ENCODE results near the gene RABEP1.

RABEP1 gene

GRCh38 chr17:5422505-5422904, 140.4 kb downstream of the RABEP1 start:
- ATAC-seq: no peak
- TF ChIP-seq SNAI2 (CRISPR knock-in tag; IDR thresholded peaks at IDR 0.05) (no peak), ZNF8 (CRISPR knock-in tag; IDR thresholded peaks at IDR 0.05) (no peak), ZFP30 (CRISPR knock-in tag; IDR thresholded peaks at IDR 0.05) (no peak), PPARA (CRISPR knock-in tag; IDR thresholded peaks at IDR 0.05; ENCODE audit: borderline replicate concordance) (no peak), TOX (CRISPR knock-in tag; IDR thresholded peaks at IDR 0.05; ENCODE audit: borderline replicate concordance) (no peak), ZNF565 (CRISPR knock-in tag; conservative IDR thresholded peaks at IDR 0.05; ENCODE audit: low read depth) (no peak), ARNTL (CRISPR knock-in tag; IDR thresholded peaks at IDR 0.05; ENCODE audit: borderline replicate concordance, low read depth) (no peak), ISL1 (CRISPR knock-in tag; IDR thresholded peaks at IDR 0.05) (no peak)
- TF ChIP-seq, protein P1, sequence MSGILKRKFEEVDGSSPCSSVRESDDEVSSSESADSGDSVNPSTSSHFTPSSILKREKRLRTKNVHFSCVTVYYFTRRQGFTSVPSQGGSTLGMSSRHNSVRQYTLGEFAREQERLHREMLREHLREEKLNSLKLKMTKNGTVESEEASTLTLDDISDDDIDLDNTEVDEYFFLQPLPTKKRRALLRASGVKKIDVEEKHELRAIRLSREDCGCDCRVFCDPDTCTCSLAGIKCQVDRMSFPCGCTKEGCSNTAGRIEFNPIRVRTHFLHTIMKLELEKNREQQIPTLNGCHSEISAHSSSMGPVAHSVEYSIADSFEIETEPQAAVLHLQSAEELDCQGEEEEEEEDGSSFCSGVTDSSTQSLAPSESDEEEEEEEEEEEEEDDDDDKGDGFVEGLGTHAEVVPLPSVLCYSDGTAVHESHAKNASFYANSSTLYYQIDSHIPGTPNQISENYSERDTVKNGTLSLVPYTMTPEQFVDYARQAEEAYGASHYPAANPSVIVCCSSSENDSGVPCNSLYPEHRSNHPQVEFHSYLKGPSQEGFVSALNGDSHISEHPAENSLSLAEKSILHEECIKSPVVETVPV (CRISPR knock-in tag; IDR thresholded peaks at IDR 0.05): no peak
- TF ChIP-seq, protein P2, sequence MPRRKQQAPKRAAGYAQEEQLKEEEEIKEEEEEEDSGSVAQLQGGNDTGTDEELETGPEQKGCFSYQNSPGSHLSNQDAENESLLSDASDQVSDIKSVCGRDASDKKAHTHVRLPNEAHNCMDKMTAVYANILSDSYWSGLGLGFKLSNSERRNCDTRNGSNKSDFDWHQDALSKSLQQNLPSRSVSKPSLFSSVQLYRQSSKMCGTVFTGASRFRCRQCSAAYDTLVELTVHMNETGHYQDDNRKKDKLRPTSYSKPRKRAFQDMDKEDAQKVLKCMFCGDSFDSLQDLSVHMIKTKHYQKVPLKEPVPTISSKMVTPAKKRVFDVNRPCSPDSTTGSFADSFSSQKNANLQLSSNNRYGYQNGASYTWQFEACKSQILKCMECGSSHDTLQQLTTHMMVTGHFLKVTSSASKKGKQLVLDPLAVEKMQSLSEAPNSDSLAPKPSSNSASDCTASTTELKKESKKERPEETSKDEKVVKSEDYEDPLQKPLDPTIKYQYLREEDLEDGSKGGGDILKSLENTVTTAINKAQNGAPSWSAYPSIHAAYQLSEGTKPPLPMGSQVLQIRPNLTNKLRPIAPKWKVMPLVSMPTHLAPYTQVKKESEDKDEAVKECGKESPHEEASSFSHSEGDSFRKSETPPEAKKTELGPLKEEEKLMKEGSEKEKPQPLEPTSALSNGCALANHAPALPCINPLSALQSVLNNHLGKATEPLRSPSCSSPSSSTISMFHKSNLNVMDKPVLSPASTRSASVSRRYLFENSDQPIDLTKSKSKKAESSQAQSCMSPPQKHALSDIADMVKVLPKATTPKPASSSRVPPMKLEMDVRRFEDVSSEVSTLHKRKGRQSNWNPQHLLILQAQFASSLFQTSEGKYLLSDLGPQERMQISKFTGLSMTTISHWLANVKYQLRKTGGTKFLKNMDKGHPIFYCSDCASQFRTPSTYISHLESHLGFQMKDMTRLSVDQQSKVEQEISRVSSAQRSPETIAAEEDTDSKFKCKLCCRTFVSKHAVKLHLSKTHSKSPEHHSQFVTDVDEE (CRISPR knock-in tag; IDR thresholded peaks at IDR 0.05): no peak
- TF ChIP-seq, protein P3, sequence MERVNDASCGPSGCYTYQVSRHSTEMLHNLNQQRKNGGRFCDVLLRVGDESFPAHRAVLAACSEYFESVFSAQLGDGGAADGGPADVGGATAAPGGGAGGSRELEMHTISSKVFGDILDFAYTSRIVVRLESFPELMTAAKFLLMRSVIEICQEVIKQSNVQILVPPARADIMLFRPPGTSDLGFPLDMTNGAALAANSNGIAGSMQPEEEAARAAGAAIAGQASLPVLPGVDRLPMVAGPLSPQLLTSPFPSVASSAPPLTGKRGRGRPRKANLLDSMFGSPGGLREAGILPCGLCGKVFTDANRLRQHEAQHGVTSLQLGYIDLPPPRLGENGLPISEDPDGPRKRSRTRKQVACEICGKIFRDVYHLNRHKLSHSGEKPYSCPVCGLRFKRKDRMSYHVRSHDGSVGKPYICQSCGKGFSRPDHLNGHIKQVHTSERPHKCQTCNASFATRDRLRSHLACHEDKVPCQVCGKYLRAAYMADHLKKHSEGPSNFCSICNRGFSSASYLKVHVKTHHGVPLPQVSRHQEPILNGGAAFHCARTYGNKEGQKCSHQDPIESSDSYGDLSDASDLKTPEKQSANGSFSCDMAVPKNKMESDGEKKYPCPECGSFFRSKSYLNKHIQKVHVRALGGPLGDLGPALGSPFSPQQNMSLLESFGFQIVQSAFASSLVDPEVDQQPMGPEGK (CRISPR knock-in tag; IDR thresholded peaks at IDR 0.05; ENCODE audit: borderline replicate concordance): no peak

GRCh38 chr17:5424909-5425308, 142.8 kb downstream of the RABEP1 start:
- TF ChIP-seq TOX (CRISPR knock-in tag; IDR thresholded peaks at IDR 0.05; ENCODE audit: borderline replicate concordance): no peak
- TF ChIP-seq PPARA (CRISPR knock-in tag; IDR thresholded peaks at IDR 0.05; ENCODE audit: borderline replicate concordance): no peak
- TF ChIP-seq, protein P3 (CRISPR knock-in tag; IDR thresholded peaks at IDR 0.05; ENCODE audit: borderline replicate concordance): no peak
- TF ChIP-seq ZNF8 (CRISPR knock-in tag; IDR thresholded peaks at IDR 0.05): no peak
- no peak for TF ChIP-seq CSDC2 (CRISPR knock-in tag; IDR thresholded peaks at IDR 0.05)
- TF ChIP-seq, protein P1 (CRISPR knock-in tag; IDR thresholded peaks at IDR 0.05): no peak
- no peak for TF ChIP-seq POU6F1 (CRISPR knock-in tag; IDR thresholded peaks at IDR 0.05; ENCODE audit: borderline replicate concordance, low read depth)
- no peak for TF ChIP-seq ESRRG (CRISPR knock-in tag; IDR thresholded peaks at IDR 0.05)
- TF ChIP-seq ZC3H10 (CRISPR knock-in tag; IDR thresholded peaks at IDR 0.05): no peak
- TF ChIP-seq GLIS3 (CRISPR knock-in tag; IDR thresholded peaks at IDR 0.05): no peak
- no peak for TF ChIP-seq SNAI2 (CRISPR knock-in tag; IDR thresholded peaks at IDR 0.05)
- TF ChIP-seq, protein P2 (CRISPR knock-in tag; IDR thresholded peaks at IDR 0.05): no peak
- no peak for TF ChIP-seq ZNF70 (CRISPR knock-in tag; IDR thresholded peaks at IDR 0.05)
- no peak for TF ChIP-seq ZFP30 (CRISPR knock-in tag; IDR thresholded peaks at IDR 0.05)
- no peak for TF ChIP-seq OSR1 (CRISPR knock-in tag; IDR thresholded peaks at IDR 0.05)
- no peak for TF ChIP-seq RARB (CRISPR knock-in tag; IDR thresholded peaks at IDR 0.05)
- TF ChIP-seq ZFP3 (CRISPR knock-in tag; IDR thresholded peaks at IDR 0.05): no peak
- TF ChIP-seq BACH2 (CRISPR knock-in tag; IDR thresholded peaks at IDR 0.05; ENCODE audit: borderline replicate concordance): no peak
- TF ChIP-seq ARNTL (CRISPR knock-in tag; IDR thresholded peaks at IDR 0.05; ENCODE audit: borderline replicate concordance, low read depth): no peak
- no peak for ATAC-seq

Data from SK-N-SH treated with all-trans-retinoic acid at 6 μM for 48 hours (cell line).